HL-60 (cell line): ENCODE measurements around the gene ZNF691.

Source experiments
- DNase-seq, 2 experiments: peaks; one replicate each; pipeline ENCODE4 v3.0.0-alpha.2; 2010 to 2020; ENCODE audit warnings: low read depth in 1 of 2, low spot score in 1 of 2
- H3K27ac ChIP-seq: fragments of 250-450 bp; sonication (Bioruptor Pico); replicated peaks from 2 replicates; pipeline ENCODE4 v1.5.1; 2020; ENCODE audit warnings: mild to moderate bottlenecking, moderate library complexity
- H3K27me3 ChIP-seq: fragments of 250-450 bp; sonication (Bioruptor Pico); 2 replicates; pipeline ENCODE4 v1.5.1; 2021; ENCODE audit warnings: mild to moderate bottlenecking, moderate library complexity; ENCODE audit not compliant: insufficient read depth, poor library complexity, severe bottlenecking
- H3K4me3 ChIP-seq: replicated peaks from 2 replicates; pipeline ENCODE4 v1.5.1; 2011; ENCODE audit warnings: mild to moderate bottlenecking, control low read depth, low read length; ENCODE audit not compliant: insufficient read depth
- GABPA ChIP-seq: IDR thresholded peaks from 2 replicates; pipeline ENCODE4 v1.6.1; 2012; ENCODE audit warnings: low read depth
- POLR2AphosphoS5 ChIP-seq: IDR thresholded peaks from 2 replicates; pipeline ENCODE4 v1.6.1; 2012; ENCODE audit warnings: low read depth
- SPI1 ChIP-seq: IDR thresholded peaks from 2 replicates; pipeline ENCODE4 v1.6.1; 2012; ENCODE audit warnings: low read depth, mild to moderate bottlenecking, borderline replicate concordance
- long read RNA-seq: library from polyadenylated mRNA; unstranded; transcript quantifications from one replicate; pipeline ENCODE4 v2.0.0, GENCODE V29; 2020
- TF ChIP-seq, protein P1 (sequence below): IDR thresholded peaks from one replicate; pipeline ENCODE4 v1.5.1; 2011; ENCODE audit warnings: low read length, control low read depth, inconsistent platforms; ENCODE audit not compliant: insufficient read depth
- TF ChIP-seq, protein P2 (sequence below): IDR thresholded peaks from 2 replicates; pipeline ENCODE4 v1.6.1; 2012; ENCODE audit warnings: low read depth; ENCODE audit not compliant: insufficient replicate concordance

Gene ZNF691, protein sequence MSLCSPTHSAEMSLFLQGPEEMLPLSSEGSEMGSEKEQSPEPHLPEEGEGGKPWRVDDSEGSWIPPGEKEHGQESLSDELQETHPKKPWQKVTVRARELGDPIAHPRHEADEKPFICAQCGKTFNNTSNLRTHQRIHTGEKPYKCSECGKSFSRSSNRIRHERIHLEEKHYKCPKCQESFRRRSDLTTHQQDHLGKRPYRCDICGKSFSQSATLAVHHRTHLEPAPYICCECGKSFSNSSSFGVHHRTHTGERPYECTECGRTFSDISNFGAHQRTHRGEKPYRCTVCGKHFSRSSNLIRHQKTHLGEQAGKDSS
- long read RNA-seq, transcript ZNF691-201 (4 exons, 1,910 nt), result minor isoform, 5 of 35 reads
- long read RNA-seq, transcript ZNF691-205 (3 exons, 1,683 nt), result minor isoform, 6 of 35 reads
- long read RNA-seq, transcript ZNF691-206 (2 exons, 1,577 nt), result major isoform, 19 of 35 reads
- long read RNA-seq, partial matches to known transcripts, result 1 of 35 reads
- long read RNA-seq, other reads (novel, unspliced or antisense), result 3 of 35 reads

DNA sequence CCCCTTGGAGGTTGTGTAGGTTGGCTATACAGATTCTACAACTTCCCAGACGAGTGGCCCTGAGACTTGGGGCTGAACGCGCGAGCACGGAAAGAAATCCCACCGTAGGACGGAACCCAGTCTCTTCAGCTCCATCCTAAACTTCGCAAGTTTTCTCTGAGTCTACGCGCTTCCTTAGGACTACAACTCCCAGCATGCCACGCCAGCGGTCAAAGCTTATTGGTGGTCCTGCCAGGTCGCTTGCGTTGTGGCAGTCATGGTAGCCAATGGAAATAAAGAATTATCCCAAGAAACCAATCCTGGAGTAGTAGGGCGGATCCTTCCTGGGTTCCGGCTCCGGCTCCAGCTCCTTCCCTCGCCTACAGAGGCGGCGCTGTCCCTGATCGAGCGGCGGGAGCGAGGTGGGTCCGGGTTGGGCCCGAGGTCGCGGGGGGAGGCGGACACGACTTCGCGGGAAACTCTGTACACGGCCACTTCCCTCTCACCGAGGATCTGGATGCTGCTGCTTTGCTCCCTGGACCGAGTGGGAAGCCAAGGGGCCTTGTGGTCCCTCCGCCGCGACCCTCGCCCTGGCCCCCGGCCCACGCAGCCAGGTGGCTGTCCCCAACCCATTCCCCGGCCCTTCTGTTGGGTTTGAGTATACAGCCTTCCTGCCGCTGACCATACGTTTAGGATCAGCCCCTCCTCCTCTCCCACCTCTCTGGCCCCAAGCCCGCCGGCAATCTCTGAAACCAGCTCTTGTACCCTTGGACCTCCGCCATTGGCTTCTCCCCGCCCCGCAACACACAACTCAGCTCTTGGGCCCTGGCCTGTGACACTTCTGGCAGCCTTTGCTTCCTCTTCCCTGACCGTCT, at the start of gene ZNF691:
ZNF691 (plus strand) TSS at position 357 of the 854 bp plus-strand sequence. CDS start 3,046 bp downstream, outside the sequence.
- Histone ChIP-seq H3K4me3 (peak within 1 kb of the TSS; percentile 94), H3K27ac (peak within 1 kb of the TSS; percentile 70), H3K27me3 (no peaks in the 10 kb centered on the region)
- TF ChIP-seq POLR2AphosphoS5 (peak; percentile 88), GABPA (peak; percentile 89)
- TF ChIP-seq, protein P1, sequence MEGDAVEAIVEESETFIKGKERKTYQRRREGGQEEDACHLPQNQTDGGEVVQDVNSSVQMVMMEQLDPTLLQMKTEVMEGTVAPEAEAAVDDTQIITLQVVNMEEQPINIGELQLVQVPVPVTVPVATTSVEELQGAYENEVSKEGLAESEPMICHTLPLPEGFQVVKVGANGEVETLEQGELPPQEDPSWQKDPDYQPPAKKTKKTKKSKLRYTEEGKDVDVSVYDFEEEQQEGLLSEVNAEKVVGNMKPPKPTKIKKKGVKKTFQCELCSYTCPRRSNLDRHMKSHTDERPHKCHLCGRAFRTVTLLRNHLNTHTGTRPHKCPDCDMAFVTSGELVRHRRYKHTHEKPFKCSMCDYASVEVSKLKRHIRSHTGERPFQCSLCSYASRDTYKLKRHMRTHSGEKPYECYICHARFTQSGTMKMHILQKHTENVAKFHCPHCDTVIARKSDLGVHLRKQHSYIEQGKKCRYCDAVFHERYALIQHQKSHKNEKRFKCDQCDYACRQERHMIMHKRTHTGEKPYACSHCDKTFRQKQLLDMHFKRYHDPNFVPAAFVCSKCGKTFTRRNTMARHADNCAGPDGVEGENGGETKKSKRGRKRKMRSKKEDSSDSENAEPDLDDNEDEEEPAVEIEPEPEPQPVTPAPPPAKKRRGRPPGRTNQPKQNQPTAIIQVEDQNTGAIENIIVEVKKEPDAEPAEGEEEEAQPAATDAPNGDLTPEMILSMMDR, result peak; percentile 15
- TF ChIP-seq, protein P2, sequence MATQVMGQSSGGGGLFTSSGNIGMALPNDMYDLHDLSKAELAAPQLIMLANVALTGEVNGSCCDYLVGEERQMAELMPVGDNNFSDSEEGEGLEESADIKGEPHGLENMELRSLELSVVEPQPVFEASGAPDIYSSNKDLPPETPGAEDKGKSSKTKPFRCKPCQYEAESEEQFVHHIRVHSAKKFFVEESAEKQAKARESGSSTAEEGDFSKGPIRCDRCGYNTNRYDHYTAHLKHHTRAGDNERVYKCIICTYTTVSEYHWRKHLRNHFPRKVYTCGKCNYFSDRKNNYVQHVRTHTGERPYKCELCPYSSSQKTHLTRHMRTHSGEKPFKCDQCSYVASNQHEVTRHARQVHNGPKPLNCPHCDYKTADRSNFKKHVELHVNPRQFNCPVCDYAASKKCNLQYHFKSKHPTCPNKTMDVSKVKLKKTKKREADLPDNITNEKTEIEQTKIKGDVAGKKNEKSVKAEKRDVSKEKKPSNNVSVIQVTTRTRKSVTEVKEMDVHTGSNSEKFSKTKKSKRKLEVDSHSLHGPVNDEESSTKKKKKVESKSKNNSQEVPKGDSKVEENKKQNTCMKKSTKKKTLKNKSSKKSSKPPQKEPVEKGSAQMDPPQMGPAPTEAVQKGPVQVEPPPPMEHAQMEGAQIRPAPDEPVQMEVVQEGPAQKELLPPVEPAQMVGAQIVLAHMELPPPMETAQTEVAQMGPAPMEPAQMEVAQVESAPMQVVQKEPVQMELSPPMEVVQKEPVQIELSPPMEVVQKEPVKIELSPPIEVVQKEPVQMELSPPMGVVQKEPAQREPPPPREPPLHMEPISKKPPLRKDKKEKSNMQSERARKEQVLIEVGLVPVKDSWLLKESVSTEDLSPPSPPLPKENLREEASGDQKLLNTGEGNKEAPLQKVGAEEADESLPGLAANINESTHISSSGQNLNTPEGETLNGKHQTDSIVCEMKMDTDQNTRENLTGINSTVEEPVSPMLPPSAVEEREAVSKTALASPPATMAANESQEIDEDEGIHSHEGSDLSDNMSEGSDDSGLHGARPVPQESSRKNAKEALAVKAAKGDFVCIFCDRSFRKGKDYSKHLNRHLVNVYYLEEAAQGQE, result no peak
- DNase-seq, result peak; percentile 91 to 97

DNA sequence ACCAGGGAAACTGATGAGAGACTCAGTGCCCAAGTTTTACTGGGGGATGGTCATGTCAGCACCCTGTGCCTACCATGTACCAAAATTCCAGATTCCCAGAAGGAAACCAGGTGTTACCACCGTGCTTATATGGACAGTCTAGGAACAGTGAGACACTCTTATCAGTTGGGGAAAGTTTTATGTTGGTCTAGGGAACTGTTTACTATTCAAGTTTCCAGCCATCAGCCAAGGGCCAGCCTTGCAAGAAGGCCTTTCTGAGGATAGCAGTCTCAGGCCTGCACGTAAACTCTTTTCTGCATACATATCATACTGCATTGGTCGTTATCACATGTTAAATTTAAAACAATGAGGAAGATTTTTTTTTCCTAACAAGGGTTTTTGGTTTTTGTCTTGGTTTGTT, 49.0 kb upstream of the ZNF691 start:
- no peak overlapping the region for H3K4me3 ChIP-seq
- H3K27me3 ChIP-seq, result no peaks in the 10 kb centered on the region
- H3K27ac ChIP-seq, result no peak overlapping the region
- TF ChIP-seq, protein P1, result no peak
- TF ChIP-seq POLR2AphosphoS5, result no peak
- TF ChIP-seq SPI1, result no peak
- TF ChIP-seq, protein P2, result no peak
- no peak for TF ChIP-seq GABPA
- no peak for DNase-seq

DNA sequence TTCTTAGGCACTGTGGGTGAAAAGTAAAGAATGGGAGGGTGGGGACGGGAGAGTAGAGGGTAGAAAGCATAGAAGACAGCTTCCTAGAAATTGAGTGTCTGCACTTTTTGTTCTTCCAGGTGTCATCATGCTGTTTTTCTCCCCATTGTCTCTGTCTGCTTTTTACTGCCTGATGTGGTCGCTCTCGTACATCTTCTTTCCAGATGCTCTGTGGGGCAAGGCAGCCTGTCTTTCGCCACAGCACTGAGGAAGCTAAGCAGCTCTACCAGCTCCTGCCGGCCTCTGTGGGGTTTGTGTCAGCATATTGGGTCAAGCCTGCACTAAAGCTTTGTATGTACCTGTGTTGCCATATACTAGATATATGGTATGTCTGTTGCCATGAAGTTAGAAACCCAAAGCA, 48.4 kb upstream of the ZNF691 start:
- H3K27me3 ChIP-seq, result no peaks in the 10 kb centered on the region
- no peak overlapping the region for H3K27ac ChIP-seq
- TF ChIP-seq SPI1 (no peak), GABPA (no peak), POLR2AphosphoS5 (no peak)
- TF ChIP-seq, protein P2, result no peak
- TF ChIP-seq, protein P1, result no peak
- DNase-seq, result no peak
- H3K4me3 ChIP-seq, result no peak overlapping the region
